HG02840 (cell line): ENCODE data around the gene RNF151.
A peak's percentile ranks its signal among the peaks of the same experiment; 100 is the strongest.
"Not testable (repeated sequence)": the region's sequence is repeated elsewhere in the genome, so short reads cannot be mapped to it uniquely, and the experiment has no call there.

ENCODE experiments used
- ATAC-seq: cut with Tn5 transposase; IDR thresholded peaks from one replicate; pipeline ENCODE4 v1.9.1; 2021; ENCODE audit warnings: mild to moderate bottlenecking, moderate library complexity, moderate number of reproducible peaks; ENCODE audit not compliant: unreplicated experiment, low FRiP score

The RNF151 gene

GRCh38 chr16:1966460-1966859 is at the start of gene RNF151:
Gene RNF151 (plus strand): TSS chr16:1966856. CDS start chr16:1966882, 26 bp downstream.
- ATAC-seq = no peak

DNA sequence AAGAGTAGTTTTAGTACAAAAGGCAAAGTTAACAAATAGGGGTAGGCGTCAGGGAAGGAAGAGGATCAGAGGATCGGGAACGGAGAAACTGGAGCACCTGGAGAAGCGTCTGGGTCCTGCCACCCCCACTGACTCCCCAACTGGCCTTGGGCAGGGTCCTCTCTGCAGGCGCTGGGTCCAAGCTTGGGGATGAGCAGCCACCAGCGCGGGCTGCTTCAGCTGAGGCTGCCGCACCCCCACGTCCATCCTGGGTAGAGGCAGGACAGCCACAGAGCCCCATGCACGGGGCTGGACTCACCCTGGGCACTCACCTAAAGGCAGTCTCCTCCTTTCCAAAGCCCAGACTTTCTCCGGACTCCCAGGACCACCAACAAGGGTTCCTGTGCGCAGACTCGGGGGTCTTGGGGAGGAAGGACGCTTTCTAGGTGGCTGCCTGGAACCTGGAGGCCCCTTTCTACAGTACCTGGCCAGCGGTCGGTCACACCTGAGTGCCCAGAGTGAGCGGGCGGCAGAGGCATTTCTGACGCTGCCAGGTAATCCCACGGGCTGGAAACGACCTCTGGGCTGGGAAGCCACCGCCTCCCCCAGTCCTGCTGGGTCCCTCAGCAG is 49.5 kb upstream of the RNF151 start:
- no peak for ATAC-seq

DNA sequence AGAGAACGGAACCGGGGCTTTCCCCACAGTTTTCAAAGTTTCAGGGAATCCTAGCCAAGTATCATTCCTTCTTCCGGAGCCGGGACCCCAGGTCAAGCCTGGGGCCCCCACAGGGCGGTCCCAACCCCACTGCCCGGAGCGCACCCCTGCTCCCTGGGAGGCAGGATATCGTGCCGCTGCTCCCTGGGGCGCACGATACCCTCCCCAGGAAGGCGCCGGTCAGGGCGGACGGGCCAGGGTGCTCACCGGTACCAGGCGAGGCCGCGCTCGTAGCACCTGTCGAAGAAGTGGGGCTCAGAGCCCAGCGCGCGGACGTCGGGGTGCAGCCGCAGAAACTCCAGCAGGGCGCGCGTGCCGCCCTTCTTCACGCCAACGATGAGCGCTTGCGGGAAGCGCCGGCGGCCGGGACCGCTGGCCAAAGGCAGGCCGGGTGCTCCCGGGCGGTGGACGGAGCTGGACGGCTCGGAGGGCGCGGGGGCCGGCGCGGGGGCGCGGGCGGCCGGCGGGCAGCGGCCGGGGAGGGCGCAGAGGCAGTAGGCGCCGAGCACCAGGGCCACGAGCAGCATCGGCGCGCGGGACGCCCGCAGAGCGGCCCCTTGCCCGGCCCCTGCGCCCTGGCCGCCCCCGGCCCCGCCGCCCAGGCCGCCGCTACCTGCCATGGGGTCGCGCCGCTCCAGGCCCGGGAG is 48.8 kb upstream of the RNF151 start:
- ATAC-seq = no peak

- ATAC-seq = no peak
Measured at GRCh38 chr16:1918351-1919326, 48.0 kb upstream of the RNF151 start, which contains the start of gene HS3ST6. Gene HS3ST6 (minus strand): TSS chr16:1918415. CDS start chr16:1918323, 92 bp downstream.

DNA sequence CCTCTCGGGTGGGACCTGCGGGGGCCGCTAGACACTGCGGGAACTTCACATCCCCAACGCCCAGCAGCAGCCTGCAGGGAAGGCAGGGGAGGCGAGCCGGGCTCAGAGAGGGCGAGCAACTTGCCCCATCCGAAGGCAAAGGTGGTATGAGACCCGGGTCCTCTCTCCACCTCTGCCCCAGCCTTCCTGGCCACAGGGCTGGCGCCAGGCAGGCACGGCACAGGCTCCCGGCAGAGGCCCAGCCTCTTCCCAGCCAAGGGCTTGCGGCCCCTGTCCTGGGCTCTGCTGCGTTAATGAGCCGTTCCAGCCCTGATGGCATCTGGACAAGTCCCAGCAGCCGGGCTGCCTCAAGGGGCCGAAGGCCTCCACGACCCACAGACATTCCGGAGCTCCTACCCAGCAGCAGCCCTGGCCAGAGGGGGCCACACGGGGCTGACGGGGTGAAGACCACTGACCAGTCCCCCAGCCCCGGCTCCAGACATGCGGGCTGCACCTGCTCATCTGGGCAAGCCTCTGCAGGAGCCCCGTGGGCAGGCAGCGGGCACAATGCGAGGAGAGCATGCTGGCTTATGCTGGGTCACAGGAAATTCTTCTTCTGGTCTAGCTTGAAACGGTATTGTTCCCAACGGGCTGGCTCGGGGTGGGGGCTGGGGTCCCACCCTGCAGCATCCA is 47.2 kb upstream of the RNF151 start:
- ATAC-seq = no peak

- ATAC-seq = not testable (repeated sequence)
Measured at GRCh38 chr16:1920122-1920521, 46.5 kb upstream of the RNF151 start.

- no peak for ATAC-seq
Measured at GRCh38 chr16:1920727-1921171, 45.9 kb upstream of the RNF151 start.

DNA sequence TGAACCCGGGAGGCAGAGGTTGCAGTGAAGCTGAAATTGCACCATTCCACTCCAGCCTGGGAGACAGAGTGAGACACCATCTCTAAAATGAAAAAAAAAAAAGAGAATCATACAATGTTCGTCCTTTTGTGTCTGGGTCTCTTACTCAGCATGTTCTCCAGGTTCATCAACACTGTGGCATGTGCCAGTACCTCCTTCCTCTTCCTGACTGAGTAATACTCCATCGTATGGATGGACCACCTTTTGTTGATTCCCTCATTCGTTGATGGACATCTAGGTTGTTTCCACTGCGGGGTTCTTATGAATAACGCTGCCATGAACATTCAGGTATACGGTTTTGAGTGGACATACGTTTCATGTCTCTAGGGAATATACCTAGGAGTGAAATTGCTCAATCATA is 44.3 kb upstream of the RNF151 start:
- no peak for ATAC-seq

- ATAC-seq = no peak
Measured at GRCh38 chr16:1923299-1924034, 43.2 kb upstream of the RNF151 start.

- ATAC-seq = no peak
Measured at GRCh38 chr16:1924095-1924494, 42.6 kb upstream of the RNF151 start.

- no peak for ATAC-seq
Measured at GRCh38 chr16:1926271-1926670, 40.4 kb upstream of the RNF151 start.

GRCh38 chr16:1929105-1929504 is 37.6 kb upstream of the RNF151 start:
- ATAC-seq = no peak

- peak; percentile 71 for ATAC-seq
Measured at GRCh38 chr16:1929578-1930337, 36.9 kb upstream of the RNF151 start.

GRCh38 chr16:1930338-1930720 is 36.3 kb upstream of the RNF151 start:
- no peak for ATAC-seq

DNA sequence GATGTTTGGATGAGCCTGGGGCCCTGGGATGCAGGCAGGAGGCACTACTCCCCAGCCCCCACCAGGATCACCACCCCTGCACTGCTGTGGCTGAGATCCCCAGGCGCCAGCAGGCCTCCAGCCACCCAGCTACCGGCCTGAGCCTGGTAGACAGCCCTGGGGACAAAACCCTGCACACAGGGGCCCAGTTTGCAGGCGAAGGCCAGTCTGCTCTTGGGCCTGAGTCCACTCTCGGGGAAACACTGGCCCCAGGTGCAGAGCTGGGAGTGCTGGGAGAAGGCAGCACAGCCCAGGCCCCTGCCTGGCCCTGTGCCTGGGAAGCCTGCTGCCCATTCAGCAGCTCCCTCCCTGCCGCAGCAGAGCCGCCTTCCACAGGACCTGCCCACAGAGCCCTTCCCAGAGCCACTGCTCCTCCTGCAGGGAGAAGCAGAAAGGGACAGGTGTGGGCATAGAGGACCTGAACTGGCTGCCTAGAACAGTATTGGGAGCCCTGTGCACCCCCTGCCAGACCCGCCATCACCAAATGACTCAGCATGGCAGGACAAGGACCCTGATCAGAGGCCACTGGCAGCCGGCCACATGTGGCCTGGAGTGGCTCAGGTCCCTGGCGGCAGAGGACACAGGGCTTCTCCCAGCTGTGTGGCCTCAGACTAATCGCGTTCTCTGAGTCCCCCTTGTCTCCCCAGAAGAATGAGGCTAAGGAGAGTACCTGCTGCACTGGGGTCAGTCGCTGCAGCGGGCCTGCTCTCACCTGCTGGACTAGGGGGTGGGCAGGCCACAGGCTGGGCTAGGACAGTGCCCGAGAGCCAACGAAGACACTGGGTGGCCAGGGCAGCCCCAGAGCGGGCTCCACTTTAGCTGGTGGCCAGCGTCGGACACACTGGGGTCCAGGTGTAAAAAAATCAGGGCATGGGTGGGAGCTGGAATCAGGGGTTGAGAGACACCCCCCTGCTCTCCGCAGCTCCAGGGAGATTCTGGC is 34.3 kb upstream of the RNF151 start:
- no peak for ATAC-seq

GRCh38 chr16:1933097-1933661 is 33.5 kb upstream of the RNF151 start:
- no peak for ATAC-seq

DNA sequence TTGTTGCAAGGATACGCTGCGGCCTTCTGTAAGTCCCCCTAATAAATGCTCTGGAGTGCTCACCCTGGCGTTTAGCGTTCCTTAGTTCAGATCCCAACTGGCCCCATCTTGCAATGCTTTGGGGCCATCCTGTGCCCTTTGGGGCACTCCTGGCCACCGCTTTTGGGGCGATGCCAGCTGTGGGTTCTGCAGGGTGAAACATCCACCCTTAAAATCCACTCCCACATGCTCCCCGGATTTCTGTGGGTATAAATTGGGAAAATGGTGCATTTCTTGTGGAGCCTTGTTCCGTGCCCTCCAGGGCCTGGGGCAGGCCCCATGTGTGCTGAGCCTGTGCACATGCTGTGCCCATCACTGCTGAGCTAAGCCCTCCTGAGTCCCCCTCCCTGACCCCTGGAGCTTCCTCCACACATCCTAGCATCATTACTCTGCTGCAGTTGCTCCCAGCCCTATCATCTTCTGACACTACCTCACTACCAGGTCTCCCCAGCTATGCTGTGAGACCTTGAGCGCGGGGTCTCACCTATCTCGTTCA is 29.6 kb upstream of the RNF151 start:
- ATAC-seq = no peak
